GM18511 (cell line): ENCODE results near the gene DCUN1D4.
"Not testable (repeated sequence)": the region's sequence is repeated elsewhere in the genome, so short reads cannot be mapped to it uniquely, and the experiment has no call there.

ENCODE experiments used
- ATAC-seq: cut with Tn5 transposase; IDR thresholded peaks from one replicate; pipeline ENCODE4 v1.9.1; 2021; ENCODE audit warnings: mild to moderate bottlenecking, moderate library complexity; ENCODE audit not compliant: unreplicated experiment

Gene DCUN1D4

GRCh38 chr4:51893402-51893801, 50.4 kb downstream of the DCUN1D4 start:
- not testable (repeated sequence) for ATAC-seq

- no peak for ATAC-seq
Observed at GRCh38 chr4:51894059-51894645, 51.2 kb downstream of the DCUN1D4 start.

GRCh38 chr4:51895158-51895557, 52.2 kb downstream of the DCUN1D4 start:
- peak; percentile 71 for ATAC-seq

- ATAC-seq = peak; percentile 98
Observed at GRCh38 chr4:51895816-51896408, 53.0 kb downstream of the DCUN1D4 start.

GRCh38 chr4:51901363-51901762, 58.4 kb downstream of the DCUN1D4 start:
- no peak for ATAC-seq

- ATAC-seq = peak; percentile 99
Observed at GRCh38 chr4:51906167-51906958, 63.4 kb downstream of the DCUN1D4 start.

GRCh38 chr4:51907006-51907669, 64.2 kb downstream of the DCUN1D4 start:
- no peak for ATAC-seq

- no peak for ATAC-seq
Observed at GRCh38 chr4:51909236-51909703, 66.3 kb downstream of the DCUN1D4 start.

- ATAC-seq = no peak
Observed at GRCh38 chr4:51918251-51918650, 75.3 kb downstream of the DCUN1D4 start.

- ATAC-seq = no peak
Observed at GRCh38 chr4:51923343-51923742, 80.4 kb downstream of the DCUN1D4 start.

GRCh38 chr4:51925307-51925706, 82.4 kb downstream of the DCUN1D4 start:
- ATAC-seq = no peak

- ATAC-seq = no peak
Observed at GRCh38 chr4:51930557-51930956, 87.6 kb downstream of the DCUN1D4 start.

GRCh38 chr4:51931461-51931860, 88.5 kb downstream of the DCUN1D4 start:
- no peak for ATAC-seq

GRCh38 chr4:51932261-51932660, 89.3 kb downstream of the DCUN1D4 start:
- ATAC-seq = no peak

- ATAC-seq = no peak
Observed at GRCh38 chr4:51932684-51933083, 89.7 kb downstream of the DCUN1D4 start.

- not testable (repeated sequence) for ATAC-seq
Observed at GRCh38 chr4:51940460-51940859, 97.5 kb downstream of the DCUN1D4 start.

- no peak for ATAC-seq
Observed at GRCh38 chr4:51942108-51942832, 99.3 kb downstream of the DCUN1D4 start.

- ATAC-seq = no peak
Observed at GRCh38 chr4:51942833-51943215, 99.9 kb downstream of the DCUN1D4 start.

- ATAC-seq = no peak
Observed at GRCh38 chr4:51943221-51943620, 100.3 kb downstream of the DCUN1D4 start.

- ATAC-seq = no peak
Observed at GRCh38 chr4:51958199-51958968, 115.4 kb downstream of the DCUN1D4 start.
